GM19099 (cell line): ENCODE measurements around the gene TTYH1.

Experiments
- POLR2A ChIP-seq: IDR thresholded peaks from 3 replicates; pipeline ENCODE4 v1.6.1; 2011; ENCODE audit warnings: low read depth; ENCODE audit not compliant: insufficient read length; ENCODE audit errors: extremely low read depth

Gene TTYH1

DNA sequence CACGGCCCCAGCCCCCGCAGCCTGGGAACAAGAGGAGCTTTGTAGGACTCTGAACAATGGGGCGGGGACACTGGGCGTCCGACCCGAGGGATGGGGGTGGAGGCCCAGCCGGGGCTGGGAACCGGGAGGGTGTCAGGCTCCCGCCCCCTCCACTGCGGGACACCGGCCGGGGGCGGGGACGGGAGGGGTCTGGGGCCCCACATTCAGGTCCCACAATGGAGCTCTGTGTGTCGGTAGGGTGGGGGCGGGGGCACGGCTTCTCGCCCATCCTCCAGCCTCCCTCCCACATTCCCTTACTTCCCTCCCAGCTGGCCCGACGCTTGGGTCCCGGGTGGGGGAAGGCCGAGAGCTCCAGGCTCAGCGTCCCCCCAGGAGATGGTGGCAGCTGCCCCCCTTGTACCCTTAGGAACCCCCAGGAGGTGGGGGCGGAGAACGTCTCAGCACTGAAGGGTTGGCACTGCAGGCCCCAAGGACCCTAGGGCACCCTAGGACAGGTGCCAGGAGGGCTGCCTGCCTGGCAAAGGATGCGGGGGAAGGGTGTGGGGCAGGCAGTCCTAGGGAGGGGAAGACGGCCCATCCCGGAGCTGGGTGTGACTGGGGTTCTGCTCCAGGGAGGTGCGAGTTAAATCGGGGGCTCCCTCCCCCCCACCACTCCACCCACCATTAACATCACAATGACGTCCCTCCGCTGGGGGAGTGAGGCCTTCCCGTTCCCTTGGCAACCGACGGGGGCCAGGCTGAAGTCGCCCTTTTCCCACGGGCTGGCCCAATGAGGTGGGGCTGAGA lies 5.3 kb downstream of the TTYH1 start:
- TF ChIP-seq POLR2A = no peak

DNA sequence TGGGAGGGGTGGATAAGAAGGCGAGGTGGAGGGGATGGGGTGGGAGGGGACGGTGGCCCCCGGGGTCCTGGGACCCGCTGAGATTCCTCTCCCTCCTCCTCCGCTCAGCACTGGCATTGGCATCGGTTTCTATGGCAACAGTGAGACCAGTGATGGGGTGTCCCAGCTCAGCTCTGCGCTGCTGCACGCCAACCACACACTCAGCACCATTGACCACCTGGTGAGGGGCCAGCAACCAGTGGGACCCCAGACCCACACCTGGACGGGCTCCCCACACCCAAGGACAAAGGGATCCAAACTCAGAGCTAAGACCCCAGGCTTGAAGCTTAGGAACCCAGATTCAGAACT lies 5.9 kb downstream of the TTYH1 start:
- TF ChIP-seq POLR2A = no peak

DNA sequence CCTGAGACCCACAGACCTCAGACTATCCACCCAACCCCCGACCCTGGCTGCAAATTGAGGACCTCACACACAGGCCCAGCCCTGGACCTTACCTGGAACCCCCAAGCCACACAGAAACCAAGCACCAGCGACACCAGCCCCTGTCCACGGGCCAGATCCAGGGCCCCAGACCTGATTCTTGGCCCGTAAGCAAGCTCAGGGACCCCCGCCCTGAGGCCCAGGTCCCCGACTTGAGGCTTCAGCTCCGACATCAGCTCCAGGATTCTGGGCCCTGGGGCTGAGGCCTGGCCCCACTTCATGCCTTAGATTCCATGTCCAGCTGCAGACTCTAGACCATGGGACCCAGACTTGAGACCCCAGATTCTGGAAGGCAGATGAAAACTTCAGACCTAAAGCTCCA lies 6.3 kb downstream of the TTYH1 start:
- TF ChIP-seq POLR2A = no peak

DNA sequence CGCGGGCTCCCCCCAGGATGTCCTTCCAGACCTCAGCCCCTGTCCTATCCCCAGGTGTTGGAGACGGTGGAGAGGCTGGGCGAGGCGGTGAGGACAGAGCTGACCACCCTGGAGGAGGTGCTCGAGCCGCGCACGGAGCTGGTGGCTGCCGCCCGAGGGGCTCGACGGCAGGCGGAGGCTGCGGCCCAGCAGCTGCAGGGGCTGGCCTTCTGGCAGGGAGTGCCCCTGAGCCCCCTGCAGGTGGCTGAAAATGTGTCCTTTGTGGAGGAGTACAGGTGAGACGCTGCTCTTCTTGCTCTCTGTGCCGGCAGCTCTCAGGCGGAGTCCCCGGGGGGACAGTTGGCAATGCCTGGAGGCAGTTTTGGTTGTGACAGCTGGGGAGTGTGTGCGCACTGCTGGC lies 6.9 kb downstream of the TTYH1 start:
- no peak for TF ChIP-seq POLR2A

DNA sequence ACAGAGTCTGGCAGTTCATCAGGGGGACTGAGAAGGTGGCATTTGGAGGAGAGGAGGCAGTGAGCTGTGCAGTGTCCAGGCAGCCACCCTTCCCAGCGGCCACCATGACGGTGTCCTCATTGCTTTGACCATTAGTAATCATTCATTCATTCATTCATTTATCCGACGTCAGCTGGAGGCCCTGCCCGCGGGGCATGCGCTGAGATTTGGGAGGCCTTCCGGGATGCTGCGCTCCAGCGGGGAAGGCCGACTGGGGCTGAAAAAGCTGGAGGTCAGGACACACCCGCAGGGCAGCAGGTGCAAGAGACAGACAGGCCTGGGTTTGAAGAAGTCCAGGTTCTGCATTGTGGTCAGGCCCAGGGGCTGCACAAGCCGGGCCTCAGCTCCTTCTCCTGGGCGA lies 8.9 kb downstream of the TTYH1 start:
- no peak for TF ChIP-seq POLR2A

DNA sequence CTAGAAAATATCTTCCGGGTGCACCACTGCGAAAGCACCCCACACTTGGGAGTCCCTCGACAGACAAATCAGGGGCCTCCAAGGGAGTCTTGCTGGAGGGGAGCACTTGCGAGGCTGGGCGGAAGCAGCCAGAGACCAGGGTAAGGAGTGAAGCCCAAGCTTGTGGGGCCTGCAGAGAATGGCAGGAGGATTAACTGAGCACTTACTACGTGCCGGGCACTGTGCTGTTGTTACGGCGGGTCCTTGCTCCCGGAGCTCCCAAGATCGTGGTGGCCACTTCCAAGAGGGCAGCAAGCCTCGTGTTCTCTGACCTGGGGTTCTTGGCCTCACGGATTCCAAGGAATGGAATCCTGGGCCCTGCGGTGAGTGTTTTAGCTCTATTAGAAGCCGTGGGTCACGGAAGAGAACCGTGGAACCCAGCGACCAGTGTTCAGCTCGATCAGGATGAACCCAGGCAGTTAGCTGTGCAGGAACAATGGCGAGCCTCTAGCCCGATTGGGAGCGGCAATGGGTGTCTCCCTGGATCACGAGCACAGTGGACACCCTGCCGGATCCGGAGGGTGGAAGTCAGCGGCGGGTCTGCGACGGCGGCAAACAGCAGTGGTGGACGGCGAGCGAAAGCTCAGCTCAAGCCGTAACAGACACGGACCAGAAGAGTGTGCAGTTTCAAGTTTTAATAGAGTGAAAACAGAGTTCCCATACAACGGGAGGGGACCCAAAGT lies 9.6 kb downstream of the TTYH1 start:
- TF ChIP-seq POLR2A = no peak

DNA sequence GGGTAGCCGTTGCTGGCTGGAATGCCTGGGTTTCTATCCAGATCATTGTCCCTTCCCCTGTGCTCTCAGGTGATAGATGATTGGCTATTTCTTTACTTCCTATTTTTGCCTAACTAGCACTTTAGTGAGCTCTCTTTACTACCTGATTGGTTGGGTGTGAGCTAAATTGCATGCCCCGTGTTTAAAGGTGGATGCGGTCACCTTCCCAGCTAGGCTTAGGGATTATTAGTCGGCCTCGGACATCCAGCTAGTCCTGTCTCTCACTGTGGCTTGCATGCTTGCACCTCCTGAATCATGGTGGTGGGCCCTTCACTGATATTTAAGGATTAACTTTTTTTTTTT lies 10.1 kb downstream of the TTYH1 start:
- TF ChIP-seq POLR2A = no peak

DNA sequence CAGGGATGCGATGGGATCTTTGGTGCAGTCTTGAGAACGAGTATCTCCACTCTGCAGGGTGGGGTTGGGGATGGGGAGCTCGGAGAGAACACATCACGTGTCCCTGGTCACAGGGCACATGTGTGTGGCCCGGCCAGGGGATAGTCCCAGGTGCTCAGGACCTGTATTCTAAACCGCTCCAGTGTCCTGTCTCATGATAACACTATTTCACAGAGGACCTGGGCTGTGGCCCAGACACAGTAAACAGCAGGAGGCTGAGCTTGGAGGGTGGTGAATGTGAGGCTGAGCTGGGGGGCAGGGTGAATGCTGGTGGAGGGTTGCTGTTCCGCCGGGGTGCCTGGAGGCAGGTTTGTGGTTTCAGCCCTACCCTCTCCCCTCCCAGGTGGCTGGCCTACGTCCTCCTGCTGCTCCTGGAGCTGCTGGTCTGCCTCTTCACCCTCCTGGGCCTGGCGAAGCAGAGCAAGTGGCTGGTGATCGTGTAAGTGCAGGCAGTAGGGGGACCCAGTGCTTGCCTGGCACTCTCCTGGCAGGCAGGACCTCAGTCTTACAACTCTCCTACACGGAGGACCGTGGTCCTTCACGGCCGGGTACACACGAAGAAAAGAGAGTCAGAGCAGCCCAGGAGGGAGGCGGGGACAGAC lies 11.1 kb downstream of the TTYH1 start:
- no peak for TF ChIP-seq POLR2A

DNA sequence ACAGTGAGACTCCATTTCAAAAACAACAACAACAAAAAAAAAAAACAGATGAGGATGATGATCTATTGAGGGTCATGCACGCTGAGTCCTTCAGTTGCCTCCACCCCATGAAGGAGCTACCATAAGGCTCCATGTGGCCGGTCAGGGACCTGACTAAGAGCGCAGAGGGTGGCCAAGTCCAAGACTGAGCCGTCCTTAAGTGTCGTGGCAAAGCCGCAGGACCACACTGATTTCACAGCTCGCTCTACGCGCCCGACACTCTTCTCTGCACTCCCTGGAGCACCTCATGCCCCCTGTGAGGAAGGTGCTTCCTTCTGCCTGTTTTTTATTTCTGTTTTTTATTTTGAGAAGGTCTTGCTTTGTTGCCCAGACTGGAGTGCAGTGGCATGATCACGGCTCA lies 12.3 kb downstream of the TTYH1 start:
- no peak for TF ChIP-seq POLR2A

DNA sequence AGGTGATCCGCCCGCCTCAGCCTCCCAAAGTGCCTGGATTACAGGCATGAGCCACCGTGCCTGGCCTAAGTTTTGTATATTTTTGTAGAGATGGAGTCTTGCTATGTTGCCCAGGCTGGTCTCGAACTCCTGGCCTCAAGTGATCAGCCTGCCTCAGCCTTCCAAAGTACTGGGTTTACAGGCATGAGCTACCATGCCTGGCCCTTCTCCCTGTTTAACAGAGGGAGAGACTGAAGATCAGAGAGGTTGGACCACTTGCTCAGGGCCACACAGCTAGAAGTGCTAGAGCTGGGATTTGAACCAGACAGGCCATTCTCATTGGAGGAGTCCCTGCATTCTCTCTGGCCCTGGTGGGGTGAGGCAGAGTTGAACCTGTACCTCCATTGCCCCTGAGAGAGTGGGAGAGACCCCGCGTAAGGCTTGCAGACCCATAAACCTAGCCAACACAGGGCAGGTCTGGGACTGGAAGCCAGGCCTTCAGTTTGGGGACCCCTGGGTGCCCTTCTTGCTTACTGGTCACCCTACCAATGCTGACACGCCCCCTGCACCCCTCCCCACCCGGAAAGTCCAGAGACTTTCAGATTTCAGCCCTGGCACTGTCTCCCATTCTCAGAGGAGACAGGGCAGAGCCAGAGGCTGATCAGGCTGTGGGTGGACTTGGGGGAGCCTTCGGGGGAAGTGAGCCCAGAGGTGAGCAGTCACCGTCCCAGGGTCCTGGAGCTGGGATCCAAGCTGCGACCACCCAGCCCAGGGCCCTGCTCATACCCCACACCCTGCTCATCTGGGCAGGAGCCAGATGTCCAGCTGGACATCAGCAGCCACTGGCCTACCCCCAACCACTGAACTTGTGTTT lies 13.3 kb downstream of the TTYH1 start:
- no peak for TF ChIP-seq POLR2A

DNA sequence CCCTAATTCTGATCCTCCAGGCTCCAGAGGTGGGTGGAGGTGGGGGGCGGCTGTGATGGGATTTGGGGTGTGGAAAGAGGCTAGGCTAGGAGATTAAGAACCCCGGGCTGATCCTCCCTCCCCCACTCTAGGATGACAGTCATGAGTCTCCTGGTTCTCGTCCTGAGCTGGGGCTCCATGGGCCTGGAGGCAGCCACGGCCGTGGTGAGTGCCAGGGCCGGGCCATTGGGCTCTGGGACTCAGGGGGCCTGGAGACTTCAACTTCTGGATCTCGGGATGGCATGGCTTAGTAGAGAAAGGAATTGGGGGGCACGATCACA lies 13.9 kb downstream of the TTYH1 start:
- TF ChIP-seq POLR2A = no peak

DNA sequence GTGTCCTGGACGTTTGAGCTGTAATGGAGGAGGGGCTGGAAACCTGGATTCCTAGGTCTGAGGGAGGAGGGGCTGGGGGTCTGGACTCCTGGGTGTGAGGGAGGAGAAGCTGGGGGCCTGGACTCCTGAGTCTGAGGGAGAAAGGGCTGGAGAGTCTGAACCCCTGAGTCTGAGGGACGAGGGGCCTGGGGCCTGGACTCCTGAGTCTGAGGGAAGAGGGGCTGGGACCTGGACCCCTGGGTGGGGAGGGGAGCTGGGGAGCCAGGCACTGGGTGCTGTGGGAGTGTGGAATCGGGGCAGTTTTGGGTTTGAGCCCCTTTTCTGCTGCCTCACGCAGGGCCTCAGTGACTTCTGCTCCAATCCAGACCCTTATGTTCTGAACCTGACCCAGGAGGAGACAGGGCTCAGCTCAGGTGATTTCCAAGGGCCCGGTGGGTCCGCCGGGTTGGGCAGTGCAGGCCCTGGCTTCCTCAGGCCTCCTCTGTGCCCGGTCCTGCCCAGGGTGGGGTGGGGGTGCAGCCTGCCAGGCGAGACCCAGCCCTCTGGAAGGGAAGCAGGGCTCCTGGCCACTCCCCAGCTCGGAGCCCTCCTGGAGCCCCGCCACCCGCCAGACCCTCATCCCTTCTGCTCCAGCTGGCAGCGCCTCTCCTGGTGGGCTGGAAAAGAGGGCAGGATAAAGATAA lies 14.4 kb downstream of the TTYH1 start:
- TF ChIP-seq POLR2A = no peak

DNA sequence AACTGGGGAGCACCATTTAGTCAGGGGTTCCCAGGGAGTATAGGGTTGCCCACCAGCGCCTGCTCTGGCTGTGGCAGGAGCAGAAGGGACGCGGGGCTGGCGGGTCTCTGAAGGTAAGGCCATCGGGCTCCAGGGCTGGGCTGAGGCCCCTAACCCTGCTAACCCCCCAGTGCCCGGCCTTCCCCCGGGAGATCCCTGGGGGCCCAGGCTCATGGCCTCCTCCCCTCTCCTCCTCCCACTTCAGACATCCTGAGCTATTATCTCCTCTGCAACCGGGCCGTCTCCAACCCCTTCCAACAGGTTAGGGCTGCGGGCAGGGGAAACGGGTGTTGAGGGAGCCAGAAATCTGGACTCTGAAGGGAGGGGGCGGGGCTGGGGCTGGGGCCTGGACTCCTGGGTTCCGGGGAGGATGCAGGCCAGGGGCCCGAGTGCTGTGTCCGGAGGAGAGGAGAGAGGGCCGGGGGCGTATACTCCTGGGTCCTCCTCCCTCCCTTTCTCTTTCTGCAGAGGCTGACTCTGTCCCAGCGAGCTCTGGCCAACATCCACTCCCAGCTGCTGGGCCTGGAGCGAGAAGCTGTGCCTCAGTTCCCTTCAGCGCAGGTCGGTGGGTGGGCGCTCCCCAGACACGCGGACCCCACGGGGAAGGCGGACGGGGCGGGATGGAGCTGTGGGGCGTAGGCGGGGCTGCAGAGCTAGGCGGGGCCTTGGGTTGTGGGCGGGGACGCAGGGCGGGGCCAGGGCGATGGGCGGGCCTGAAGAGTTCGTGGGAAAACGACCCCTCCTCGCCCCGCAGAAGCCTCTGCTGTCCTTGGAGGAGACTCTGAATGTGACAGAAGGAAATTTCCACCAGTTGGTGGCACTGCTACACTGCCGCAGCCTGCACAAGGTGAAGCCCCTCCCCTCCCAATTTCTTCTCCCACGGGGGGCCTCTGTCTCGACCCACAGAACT lies 15.3 kb downstream of the TTYH1 start:
- TF ChIP-seq POLR2A = no peak
